Pancreas (tissue), 10 donors: Measurements from ENCODE around the gene CC2D1A. TPM values are rescaled to one million over a fixed set of nuclear protein-coding genes. Genes with fewer than 3 reads are reported as not detected.
A peak's percentile ranks its signal among the peaks of the same experiment; 100 is the strongest.
"Not testable (repeated sequence)": the region's sequence is repeated elsewhere in the genome, so short reads cannot be mapped to it uniquely, and the experiment has no call there.

Experiments used
- ATAC-seq, 4 donors: fragments of 200-7000 bp; cut with Tn5 transposase; one replicate each; pipeline versions ENCODE4 v1.8.0 to v1.9.1; 2020; ENCODE audit warnings: mild to moderate bottlenecking in 4 of 4, moderate library complexity in 4 of 4
- DNase-seq, 6 donors: peaks; one replicate each; pipeline ENCODE4 v3.0.0-alpha.2; 2020
- FAIRE-seq: peaks from 2 replicates; lab custom pipeline; 2012; peaks lifted over from hg19 to GRCh38; lab: Jason Lieb, UNC
- H3K27ac ChIP-seq, 4 donors: fragments of 200-600 bp; sonication (generic); 1 replicate in 3 of 4; 2 replicates in 1 of 4; pipeline versions ENCODE4 v1.5.0 to v1.8.0; 2020
- H3K27me3 ChIP-seq, 4 donors: fragments of 200-600 bp; one replicate each; pipeline ENCODE4 v1.8.0; 2021
- H3K36me3 ChIP-seq, 3 donors: fragments of 200-600 bp; sonication (generic) in 1 of 3; one replicate each; pipeline versions ENCODE4 v1.5.0 to v1.8.0; 2020 to 2021
- H3K4me1 ChIP-seq, 3 donors: fragments of 200-600 bp; one replicate each; pipeline ENCODE4 v1.8.0; 2021
- H3K4me3 ChIP-seq, 4 donors: fragments of 200-600 bp; sonication (generic) in 2 of 4; one replicate each; pipeline versions ENCODE4 v1.5.0 to v1.8.0; 2020 to 2021
- H3K9me3 ChIP-seq, 4 donors: fragments of 200-600 bp; one replicate each; pipeline ENCODE4 v1.8.0; 2021
- CTCF ChIP-seq, 4 donors: fragments of 200-600 bp; sonication (generic) in 3 of 4; IDR thresholded peaks; one replicate each; pipeline versions ENCODE4 v1.5.0 to v1.8.0; 2021; ENCODE audit warnings: antibody characterized with exemption in 4 of 4
- WGBS, 2 donors: extraction: QIAGEN DNeasy Blood & Tissue Kit; methylation state at CpG; one replicate each; pipeline ENCODE4 v1.1.7; 2013; 5-methylcytosine and 5-hydroxymethylcytosine counted together
- intact Hi-C, 3 donors: fragments of 100-400 bp; cut with DNase I; formaldehyde crosslinking; loops; one replicate each; pipeline versions ENCODE4 v1.11.1 to v1.14.2; 2022
- polyA plus RNA-seq, 2 donors: library from polyadenylated mRNA; stranded (reverse); fragments of 200-250 nt; gene quantifications; one replicate each; pipeline ENCODE4 v1.2.3, GENCODE V29; 2013
- total RNA-seq, 6 donors: library from RNA; stranded (reverse); fragmentation: NEBNext Ultra II Directional in 4 of 6; extraction: Animal tissue kit (Norgen Biotek cat#: 25700) in 4 of 6; gene quantifications; one replicate each; pipeline versions ENCODE4 v1.2.1 to v1.2.4, GENCODE V29; 2021 to 2023
- donor health status: healthy with polysubstance abuse.
- donor health status: DM: no; HTN: no; CAD: no; lungs with moderate emphysema.
- donor health status: DM: no; HTN: no; CAD: no.
- donor health status: control.
- donor health status: control.
- donor health status: Bipolar disorder and iron deficiency.
- donor health status: DM: yes; HTN: yes; CAD: no.
- donor health status: DM: no; HTN: no; CAD: no.
- donor health status: DM: no; HTN: no; CAD: no.
- donor health status: DM: yes; HTN: yes; CAD: no.

Gene CC2D1A
- total and polyA plus RNA-seq, 8 donors = 23.0 to 78.6 (median 27.2) TPM

GRCh38 chr19:13964776-13965175 lies 58.8 kb downstream of the CC2D1A start:
- intact Hi-C loops = no loop called here
- H3K36me3 ChIP-seq = peaks cover 0 to 62% (median 24%) of the 10 kb centered on the region in 3 donors
- no peak overlapping the region for H3K4me3 ChIP-seq
- no peak for TF ChIP-seq CTCF (IDR thresholded peaks at IDR 0.05)
- no peaks in the 10 kb centered on the region for H3K27me3 ChIP-seq
- DNase-seq (no peak), FAIRE-seq (no peak), ATAC-seq (no peak)
- no peaks in the 10 kb centered on the region for H3K4me1 ChIP-seq
- H3K9me3 ChIP-seq = no peaks in the 10 kb centered on the region
- 87 to 89% methylated on average over 5 of the region's 5 CpGs for WGBS, 2 donors
- no peak overlapping the region for H3K27ac ChIP-seq

GRCh38 chr19:13965377-13965896 lies 59.4 kb downstream of the CC2D1A start:
- WGBS, 2 donors = 92 to 93% methylated on average over 24 of the region's 24 CpGs
- H3K4me3 ChIP-seq = no peak overlapping the region
- DNase-seq (peak in 1 of 6 donors; percentile 59), FAIRE-seq (no peak), ATAC-seq (no peak)
- intact Hi-C loops = no loop called here
- peaks cover 0 to 61% (median 24%) of the 10 kb centered on the region in 3 donors for H3K36me3 ChIP-seq
- H3K9me3 ChIP-seq = no peaks in the 10 kb centered on the region
- no peaks in the 10 kb centered on the region for H3K4me1 ChIP-seq
- TF ChIP-seq CTCF (IDR thresholded peaks at IDR 0.05) = no peak
- H3K27ac ChIP-seq = no peak overlapping the region
- no peaks in the 10 kb centered on the region for H3K27me3 ChIP-seq

GRCh38 chr19:13965926-13966683 lies 60.1 kb downstream of the CC2D1A start:
- WGBS, 2 donors = 90% methylated on average over 19 to 20 of the region's 20 CpGs
- intact Hi-C loops = no loop called here
- ATAC-seq = no peak
- Histone ChIP-seq H3K27ac (no peak overlapping the region), H3K36me3 (peaks cover 0 to 56% (median 24%) of the 10 kb centered on the region in 3 donors), H3K4me1 (no peaks in the 10 kb centered on the region), H3K9me3 (no peaks in the 10 kb centered on the region), H3K4me3 (no peak overlapping the region), H3K27me3 (no peaks in the 10 kb centered on the region)
- FAIRE-seq = no peak
- DNase-seq = peak in 1 of 6 donors; percentile 63
- TF ChIP-seq CTCF (IDR thresholded peaks at IDR 0.05) = no peak

DNA sequence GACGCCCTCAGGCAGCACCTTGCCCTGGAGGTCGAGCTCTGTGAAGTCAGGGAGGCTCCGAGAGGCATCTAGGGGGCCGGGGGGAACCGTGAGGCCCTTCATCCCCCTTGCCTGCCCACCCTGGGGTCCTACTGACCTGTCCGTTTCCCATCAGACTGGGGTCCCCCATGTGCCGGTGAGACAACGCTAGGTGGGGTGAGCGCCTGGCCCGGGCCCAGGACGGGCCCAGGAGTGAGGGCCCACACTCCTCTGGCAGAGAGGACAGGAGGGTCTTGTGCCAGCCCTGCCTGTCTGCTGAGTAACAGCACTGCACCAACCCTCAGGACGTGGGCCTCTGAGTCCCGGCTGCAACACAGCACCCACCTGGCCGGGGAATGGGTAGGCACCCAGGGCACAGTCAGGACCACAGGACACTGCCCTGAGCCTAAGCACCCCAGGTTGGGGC lies 60.7 kb downstream of the CC2D1A start:
- FAIRE-seq (no peak), ATAC-seq (no peak)

GRCh38 chr19:13967206-13967605 lies 61.2 kb downstream of the CC2D1A start:
- DNase-seq, ATAC-seq, FAIRE-seq, H3K27me3 ChIP-seq, intact Hi-C loops, H3K27ac ChIP-seq, H3K4me3 ChIP-seq, H3K4me1 ChIP-seq, H3K9me3 ChIP-seq: not testable (repeated sequence)
- WGBS, 2 donors = 91 to 96% methylated on average over 8 of the region's 8 CpGs
- peaks cover 0 to 57% (median 24%) of the 10 kb centered on the region in 3 donors for H3K36me3 ChIP-seq

More for the DNA sequence above, 60.7 kb downstream of the CC2D1A start:
- no peak overlapping the region for H3K4me3 ChIP-seq
- H3K36me3 ChIP-seq = peaks cover 0 to 57% (median 24%) of the 10 kb centered on the region in 3 donors
- H3K27ac ChIP-seq = no peak overlapping the region
- no peaks in the 10 kb centered on the region for H3K9me3 ChIP-seq
- H3K27me3 ChIP-seq = no peaks in the 10 kb centered on the region
- DNase-seq = peak in 1 of 6 donors; percentile 66
- WGBS, 2 donors = 93 to 98% methylated on average over 14 of the region's 14 CpGs
- no peak for TF ChIP-seq CTCF (IDR thresholded peaks at IDR 0.05)
- intact Hi-C loops = no loop called here
- no peaks in the 10 kb centered on the region for H3K4me1 ChIP-seq
